SK-N-SH treated with all-trans-retinoic acid at 6 μM for 48 hours (cell line): ENCODE measurements around the gene CHDH.

ENCODE experiments used
- ARNTL ChIP-seq: fragments of 450-650 bp; formaldehyde crosslinking; IDR thresholded peaks from 2 replicates; pipeline ENCODE4 v1.5.0; 2020; ENCODE audit warnings: low read depth, mild to moderate bottlenecking, moderate library complexity, borderline replicate concordance
- CSDC2 ChIP-seq: fragments of 250-450 bp; sonication (Bioruptor Pico); IDR thresholded peaks from 2 replicates; pipeline ENCODE4 v1.5.0; 2020; ENCODE audit warnings: mild to moderate bottlenecking, moderate library complexity
- CSRNP3 ChIP-seq: fragments of 250-450 bp; sonication (Bioruptor Pico); IDR thresholded peaks from 2 replicates; pipeline ENCODE4 v1.5.1; 2021; ENCODE audit warnings: mild to moderate bottlenecking, moderate library complexity
- GLIS3 ChIP-seq: fragments of 250-450 bp; sonication (Bioruptor Pico); IDR thresholded peaks from 2 replicates; pipeline ENCODE4 v1.5.0; 2020; ENCODE audit warnings: mild to moderate bottlenecking, moderate library complexity
- OSR1 ChIP-seq: fragments of 250-450 bp; sonication (Bioruptor Pico); IDR thresholded peaks from 2 replicates; pipeline ENCODE4 v1.8.0; 2022; ENCODE audit warnings: moderate library complexity, mild to moderate bottlenecking, inconsistent platforms
- PATZ1 ChIP-seq: fragments of 250-450 bp; sonication (Bioruptor Pico); IDR thresholded peaks from 2 replicates; pipeline ENCODE4 v1.8.0; 2020; ENCODE audit warnings: mild to moderate bottlenecking, moderate library complexity, borderline replicate concordance
- RARB ChIP-seq: fragments of 250-450 bp; sonication (Bioruptor Pico); IDR thresholded peaks from 2 replicates; pipeline ENCODE4 v1.8.0; 2021; ENCODE audit warnings: mild to moderate bottlenecking, moderate library complexity
- TCF4 ChIP-seq: fragments of 250-450 bp; sonication (Bioruptor Pico); IDR thresholded peaks from 2 replicates; pipeline ENCODE4 v1.8.0; 2021; ENCODE audit warnings: mild to moderate bottlenecking, moderate library complexity, borderline replicate concordance
- ZFP3 ChIP-seq: fragments of 250-450 bp; sonication (Bioruptor Pico); IDR thresholded peaks from 2 replicates; pipeline ENCODE4 v1.5.0; 2020; ENCODE audit warnings: mild to moderate bottlenecking, moderate library complexity
- ZFP30 ChIP-seq: fragments of 450-650 bp; formaldehyde crosslinking; IDR thresholded peaks from 2 replicates; pipeline ENCODE4 v1.5.0; 2022; ENCODE audit warnings: mild to moderate bottlenecking, moderate library complexity
- ZNF565 ChIP-seq: fragments of 450-650 bp; formaldehyde crosslinking; conservative IDR thresholded peaks from 2 replicates; pipeline ENCODE4 v1.5.0; 2020; ENCODE audit warnings: low read depth, mild to moderate bottlenecking, moderate library complexity
- TF ChIP-seq, protein P1 (sequence below): fragments of 250-450 bp; sonication (Bioruptor Pico); IDR thresholded peaks from 2 replicates; pipeline ENCODE4 v1.5.0; 2020; ENCODE audit warnings: mild to moderate bottlenecking, moderate library complexity

GRCh38 chr3:53794597-53794996, 51.6 kb downstream of the CHDH start:
- TF ChIP-seq, protein P1, sequence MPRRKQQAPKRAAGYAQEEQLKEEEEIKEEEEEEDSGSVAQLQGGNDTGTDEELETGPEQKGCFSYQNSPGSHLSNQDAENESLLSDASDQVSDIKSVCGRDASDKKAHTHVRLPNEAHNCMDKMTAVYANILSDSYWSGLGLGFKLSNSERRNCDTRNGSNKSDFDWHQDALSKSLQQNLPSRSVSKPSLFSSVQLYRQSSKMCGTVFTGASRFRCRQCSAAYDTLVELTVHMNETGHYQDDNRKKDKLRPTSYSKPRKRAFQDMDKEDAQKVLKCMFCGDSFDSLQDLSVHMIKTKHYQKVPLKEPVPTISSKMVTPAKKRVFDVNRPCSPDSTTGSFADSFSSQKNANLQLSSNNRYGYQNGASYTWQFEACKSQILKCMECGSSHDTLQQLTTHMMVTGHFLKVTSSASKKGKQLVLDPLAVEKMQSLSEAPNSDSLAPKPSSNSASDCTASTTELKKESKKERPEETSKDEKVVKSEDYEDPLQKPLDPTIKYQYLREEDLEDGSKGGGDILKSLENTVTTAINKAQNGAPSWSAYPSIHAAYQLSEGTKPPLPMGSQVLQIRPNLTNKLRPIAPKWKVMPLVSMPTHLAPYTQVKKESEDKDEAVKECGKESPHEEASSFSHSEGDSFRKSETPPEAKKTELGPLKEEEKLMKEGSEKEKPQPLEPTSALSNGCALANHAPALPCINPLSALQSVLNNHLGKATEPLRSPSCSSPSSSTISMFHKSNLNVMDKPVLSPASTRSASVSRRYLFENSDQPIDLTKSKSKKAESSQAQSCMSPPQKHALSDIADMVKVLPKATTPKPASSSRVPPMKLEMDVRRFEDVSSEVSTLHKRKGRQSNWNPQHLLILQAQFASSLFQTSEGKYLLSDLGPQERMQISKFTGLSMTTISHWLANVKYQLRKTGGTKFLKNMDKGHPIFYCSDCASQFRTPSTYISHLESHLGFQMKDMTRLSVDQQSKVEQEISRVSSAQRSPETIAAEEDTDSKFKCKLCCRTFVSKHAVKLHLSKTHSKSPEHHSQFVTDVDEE (CRISPR knock-in tag) = no peak
- TF ChIP-seq CSDC2 (CRISPR knock-in tag) (no peak), ZNF565 (no peak), CSRNP3 (CRISPR knock-in tag) (no peak), GLIS3 (CRISPR knock-in tag) (no peak), RARB (CRISPR knock-in tag) (no peak), ARNTL (no peak), ZFP30 (CRISPR knock-in tag) (no peak), TCF4 (CRISPR knock-in tag) (no peak), PATZ1 (CRISPR knock-in tag) (no peak), OSR1 (CRISPR knock-in tag) (no peak), ZFP3 (CRISPR knock-in tag) (no peak)
